Activated effector memory CD4-positive, alpha-beta T cell treated with anti-CD3 and anti-CD28 coated beads, Interleukin-2, amount 50 U/mL, for 16 hours (primary cell): ENCODE measurements around the gene PPIL1.

ENCODE experiments used
- DNase-seq: peaks from one replicate; pipeline ENCODE4 v3.0.0-alpha.2; 2020

The PPIL1 gene

DNA sequence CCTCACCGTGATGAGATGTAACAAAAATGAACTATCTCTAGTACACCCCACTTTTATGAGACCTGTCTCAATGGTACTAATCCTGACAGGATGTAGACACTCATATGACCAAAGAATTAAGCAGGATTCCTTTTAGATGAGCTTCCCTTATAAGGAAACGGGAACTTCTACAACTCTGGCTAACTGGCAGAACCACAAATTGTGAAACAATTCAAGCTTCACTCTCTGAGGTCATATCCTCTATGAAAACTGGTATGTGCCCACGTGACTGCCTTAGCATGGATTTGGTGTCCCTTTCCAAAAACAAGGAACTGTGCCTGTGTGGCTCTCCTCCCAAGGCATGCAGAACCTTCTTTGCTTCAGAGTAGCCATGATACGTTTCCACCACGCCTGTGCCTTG, 21.3 kb downstream of the PPIL1 start:
- no peak for DNase-seq

DNA sequence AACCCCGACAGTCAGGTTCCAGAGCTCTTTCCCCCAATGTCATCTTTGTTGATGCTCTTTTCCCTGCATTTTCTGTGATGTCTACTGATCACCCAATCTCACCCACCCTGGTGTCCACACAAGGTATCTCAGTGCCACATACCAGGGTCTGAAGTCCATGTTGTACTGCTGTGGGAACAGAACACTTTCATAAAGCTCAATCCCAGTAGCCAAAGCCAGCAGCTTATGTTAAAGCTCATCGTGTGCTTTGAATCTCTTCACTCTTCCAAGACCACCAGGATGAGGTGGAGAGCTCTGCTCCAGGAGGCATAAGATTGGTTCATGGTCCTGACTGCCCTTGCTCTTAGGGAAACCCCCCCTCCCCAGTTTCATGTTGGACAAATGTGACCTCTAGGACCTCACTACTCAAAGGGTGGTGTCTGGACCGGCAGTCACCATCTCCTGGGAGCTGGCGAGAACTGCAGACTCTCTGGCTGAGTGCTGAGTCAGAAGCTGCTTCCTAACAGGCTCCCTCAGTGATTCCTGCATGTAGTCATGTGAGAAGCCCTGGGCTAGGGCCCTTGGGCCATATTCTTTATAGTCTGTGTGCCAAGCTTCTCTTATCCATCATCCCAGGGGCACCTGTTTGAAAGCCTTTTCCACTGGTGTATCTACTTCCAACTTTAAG, 22.0 kb downstream of the PPIL1 start:
- DNase-seq = no peak

DNA sequence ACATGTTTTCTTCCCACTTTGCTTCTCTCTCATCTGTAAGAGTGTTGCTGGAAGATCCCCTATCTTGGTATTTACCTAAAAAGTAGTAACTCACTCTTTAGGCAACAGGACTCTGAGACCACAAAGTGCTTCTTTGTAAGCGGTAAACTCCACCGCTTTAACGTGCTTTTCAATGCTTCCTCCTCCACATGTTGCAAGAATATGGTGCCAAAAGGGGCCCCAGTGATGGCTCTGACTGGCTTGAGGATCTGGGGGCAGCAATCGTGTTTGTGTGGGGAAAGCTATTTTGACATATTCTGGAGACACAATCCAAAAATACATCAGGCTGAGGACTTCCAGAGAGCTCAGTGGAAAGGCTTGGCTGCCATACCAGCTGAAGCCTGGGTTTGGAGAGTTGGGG, 23.0 kb downstream of the PPIL1 start:
- no peak for DNase-seq

GRCh38 chr6:36851149-36851614, 23.4 kb downstream of the PPIL1 start:
- no peak for DNase-seq

GRCh38 chr6:36850021-36850420, 24.6 kb downstream of the PPIL1 start:
- DNase-seq = no peak

- DNase-seq = no peak
Observed at GRCh38 chr6:36848658-36849441, 25.8 kb downstream of the PPIL1 start.

DNA sequence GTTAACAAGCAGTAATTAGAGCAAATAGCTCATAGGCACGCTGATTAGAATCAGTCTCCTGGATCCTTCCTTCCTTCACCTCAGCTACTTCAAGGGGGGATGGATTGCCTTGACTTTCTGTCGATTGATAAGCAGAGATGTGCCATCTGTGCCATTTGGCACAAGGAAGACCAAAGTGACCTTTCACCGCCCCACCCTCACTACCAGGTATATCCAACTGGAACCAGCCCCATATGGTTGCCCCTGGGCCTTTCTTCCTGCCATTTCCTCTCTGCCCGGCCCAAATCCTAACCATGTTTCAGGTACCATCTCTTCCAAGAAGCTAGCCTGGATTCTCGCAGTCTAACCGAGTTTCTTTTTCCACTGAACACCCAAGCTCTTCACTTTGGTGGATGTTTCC, 26.6 kb downstream of the PPIL1 start:
- DNase-seq = no peak

DNA sequence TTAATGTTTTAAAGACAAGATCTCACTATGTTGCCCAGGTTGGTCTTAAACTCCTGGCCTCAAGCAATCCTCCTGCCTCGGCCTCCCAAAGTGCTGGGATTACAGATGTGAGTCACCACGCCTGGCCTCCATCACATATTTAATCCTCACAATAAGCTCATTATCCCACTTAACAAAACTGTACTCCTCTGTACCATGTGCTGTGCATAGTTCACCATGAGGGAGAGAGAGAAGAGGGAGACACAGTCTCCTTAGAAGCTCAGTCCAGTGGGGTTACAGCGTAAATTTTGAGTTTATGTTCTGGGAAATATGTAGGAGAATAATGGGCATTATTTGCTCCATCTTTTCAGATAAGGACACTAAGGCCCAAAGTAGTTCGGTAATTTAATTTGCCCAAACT, 27.5 kb downstream of the PPIL1 start:
- DNase-seq = no peak

- no peak for DNase-seq
Observed at GRCh38 chr6:36845233-36845632, 29.4 kb downstream of the PPIL1 start.

- no peak for DNase-seq
Observed at GRCh38 chr6:36844232-36845170, 30.1 kb downstream of the PPIL1 start.

- DNase-seq = no peak
Observed at GRCh38 chr6:36843170-36843569, 31.4 kb downstream of the PPIL1 start.

DNA sequence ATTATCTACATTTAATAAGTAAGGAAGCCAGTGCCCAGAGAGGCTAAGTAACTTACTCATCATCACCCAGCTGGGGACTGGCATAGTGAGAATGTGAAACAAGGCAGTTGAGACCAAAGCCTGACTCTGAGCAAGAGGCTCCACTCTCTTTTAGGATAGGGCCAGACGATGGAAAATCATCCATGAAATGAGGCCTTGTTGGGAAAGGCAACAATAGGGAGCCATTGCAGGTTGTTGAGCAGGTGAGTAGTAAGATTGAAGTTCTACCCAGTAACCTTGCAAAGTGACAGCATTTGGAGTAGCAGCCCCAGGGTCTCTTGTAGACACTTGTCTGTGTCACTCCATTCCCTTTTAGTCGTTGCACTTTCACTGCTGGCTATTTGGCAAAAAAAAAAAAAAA, 32.8 kb downstream of the PPIL1 start:
- no peak for DNase-seq

DNA sequence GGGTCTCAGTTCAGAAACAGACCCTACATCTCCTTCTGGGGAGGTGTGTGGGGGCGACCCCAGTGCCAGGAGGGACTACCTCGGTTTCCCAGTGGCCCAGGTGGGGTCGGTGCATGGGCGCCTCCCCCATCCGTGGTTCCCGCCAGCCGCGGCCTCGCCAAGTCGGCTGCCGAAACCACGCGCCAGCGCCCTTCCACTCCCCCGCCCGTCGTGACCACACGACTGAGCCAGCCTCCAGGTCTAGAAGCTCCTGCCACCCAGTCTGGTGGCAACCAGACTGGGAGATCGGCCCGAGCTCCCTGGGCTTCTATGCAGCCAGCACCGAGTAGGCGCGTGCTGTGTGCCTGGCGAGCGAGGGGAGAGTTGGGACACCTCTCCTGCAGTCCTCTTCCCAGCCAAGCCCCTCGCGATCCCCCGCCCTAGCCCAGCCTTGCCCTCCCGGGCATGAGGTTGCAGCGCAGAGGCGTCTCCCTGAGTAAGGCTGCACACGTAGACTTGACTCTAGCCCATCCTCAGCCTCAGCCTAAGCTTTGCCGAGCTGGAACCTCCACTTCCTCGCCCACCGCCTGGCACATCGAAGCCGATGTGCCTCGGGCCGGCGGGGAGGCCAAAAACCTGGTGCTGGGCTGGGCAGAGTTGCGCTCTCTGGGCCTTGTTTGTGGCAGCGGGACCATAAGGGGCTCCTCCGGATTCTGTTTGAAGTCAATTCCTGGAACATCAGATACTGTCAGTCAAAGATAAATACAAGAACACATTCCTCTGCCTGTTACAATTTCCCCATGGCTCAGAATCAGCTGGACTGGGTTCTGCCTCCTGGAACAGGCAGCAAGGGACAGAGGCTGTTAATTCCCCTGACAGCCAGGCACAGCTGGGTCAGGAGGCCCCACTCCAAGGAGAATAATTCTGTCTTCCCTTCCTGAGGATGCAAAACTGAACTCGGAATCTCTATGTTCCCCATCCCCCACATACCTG, 33.9 kb downstream of the PPIL1 start:
- peak; percentile 73 for DNase-seq

- peak; percentile 79 for DNase-seq
Observed at GRCh38 chr6:36839749-36840431, 34.7 kb downstream of the PPIL1 start.

GRCh38 chr6:36838896-36839748, 35.5 kb downstream of the PPIL1 start, which contains the start of gene CPNE5:
TSS of gene CPNE5 (minus strand) at chr6:36839444. CDS start at chr6:36839377, 67 bp downstream.
- DNase-seq = no peak

GRCh38 chr6:36837686-36838085, 36.9 kb downstream of the PPIL1 start:
- DNase-seq = no peak

DNA sequence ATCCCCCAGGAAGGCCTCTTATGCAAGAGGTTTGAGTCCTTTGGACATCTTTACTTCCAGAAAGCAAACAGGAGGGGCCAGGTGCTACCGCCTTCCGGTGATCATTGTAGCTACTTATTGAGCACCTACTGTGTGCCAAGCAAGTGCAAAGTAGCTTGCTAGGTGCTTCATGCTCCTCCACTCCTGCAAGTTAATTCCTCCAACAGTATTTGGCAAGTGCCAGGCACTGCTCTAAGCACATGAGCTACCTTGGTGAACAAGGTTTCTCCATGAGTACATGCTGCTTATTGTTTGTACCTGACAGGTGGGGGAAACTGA, 37.6 kb downstream of the PPIL1 start:
- no peak for DNase-seq

GRCh38 chr6:36836111-36837021, 38.2 kb downstream of the PPIL1 start:
- no peak for DNase-seq

GRCh38 chr6:36834576-36835341, 39.8 kb downstream of the PPIL1 start:
- no peak for DNase-seq
